Prostate gland (tissue), 2 donors: ENCODE measurements around the gene COA5. TPM values are rescaled to one million over a fixed set of nuclear protein-coding genes. Genes with fewer than 3 reads are reported as not detected.

ENCODE experiments used
- DNase-seq: peaks from one replicate; pipeline ENCODE4 v3.0.0-alpha.2; 2019; ENCODE audit warnings: low spot score
- H3K27ac ChIP-seq, 2 donors: fragments of 200-600 bp; sonication (generic); 2 replicates each; pipeline ENCODE4 v1.5.1; 2017 to 2019
- H3K27me3 ChIP-seq: fragments of 200-600 bp; sonication (generic); replicated peaks from 2 replicates; pipeline ENCODE4 v1.5.1; 2019; ENCODE audit not compliant: insufficient read depth
- H3K36me3 ChIP-seq, 2 donors: fragments of 200-600 bp; sonication (generic); 1 replicate in 1 of 2; 2 replicates in 1 of 2; pipeline versions ENCODE4 v1.5.1 to v1.8.1; 2017 to 2019
- H3K4me1 ChIP-seq: fragments of 200-600 bp; sonication (generic); replicated peaks from 2 replicates; pipeline ENCODE4 v1.5.1; 2019
- H3K4me3 ChIP-seq, 2 donors: fragments of 200-600 bp; sonication (generic); 2 replicates each; pipeline ENCODE4 v1.5.1; 2017 to 2019
- H3K9me3 ChIP-seq: fragments of 200-600 bp; sonication (generic); 2 replicates; pipeline ENCODE4 v1.5.1; 2017
- CTCF ChIP-seq, 4 experiments: fragments of 200-600 bp in 2 of 4; fragments of 450-650 bp in 2 of 4; sonication (generic) in 2 of 4; IDR thresholded peaks; 1 replicate in 3 of 4; 2 replicates in 1 of 4; pipeline ENCODE4 v1.5.1; 2016 to 2019; ENCODE audit warnings: antibody characterized with exemption in 4 of 4, mild to moderate bottlenecking in 2 of 4, moderate library complexity in 2 of 4
- POLR2A ChIP-seq: fragments of 450-650 bp; IDR thresholded peaks from one replicate; pipeline ENCODE4 v1.6.1; 2016; ENCODE audit warnings: antibody characterized with exemption, mild to moderate bottlenecking
- POLR2AphosphoS5 ChIP-seq: sonication (generic); formaldehyde crosslinking; IDR thresholded peaks from one replicate; pipeline ENCODE4 v1.6.1; 2017; ENCODE audit warnings: antibody characterized with exemption
- WGBS: methylation state at CpG from one replicate; pipeline ENCODE4 v1.1.5; 2018; 5-methylcytosine and 5-hydroxymethylcytosine counted together
- intact Hi-C: fragments of 100-400 bp; cut with DNase I; formaldehyde crosslinking; loops from one replicate; pipeline ENCODE4 v1.14.2; 2022
- total RNA-seq, 2 donors: library from RNA; depleted of rRNA; stranded (reverse); fragments of >200 nt; gene quantifications; one replicate each; pipeline ENCODE4 v1.1.0, GENCODE V29; 2016

The COA5 gene
- total RNA-seq, 2 donors from 2014 or later: 34.9 to 41.6 TPM

GRCh38 chr2:98550165-98550564 is 58.1 kb downstream of the COA5 start:
- WGBS: 96% methylated on average over 4 of the region's 4 CpGs
- H3K4me3 ChIP-seq: no peak overlapping the region
- no peak for DNase-seq

More at GRCh38 chr2:98550165-98550564, 58.1 kb downstream of the COA5 start:
- H3K9me3 ChIP-seq: no peaks in the 10 kb centered on the region
- TF ChIP-seq POLR2A (no peak), CTCF (IDR thresholded peaks at IDR 0.05) (no peak), POLR2AphosphoS5 (no peak)
- no peaks in the 10 kb centered on the region for H3K27me3 ChIP-seq
- H3K27ac ChIP-seq: no peak overlapping the region
- H3K36me3 ChIP-seq: peaks cover 0 to 4% of the 10 kb centered on the region in 2 donors
- H3K4me1 ChIP-seq: no peaks in the 10 kb centered on the region
- intact Hi-C loops: no loop called here

Other genes with a start within 250 kb of the COA5 start
- 10 to 100 TPM; 12.9 to 49.8 TPM for gene INPP4A, start 163.7 kb downstream of the COA5 start, total RNA-seq
- gene UNC50, start 77 bp upstream of the COA5 start, total RNA-seq: 10 to 100 TPM; 42.5 to 49.9 TPM
- gene MGAT4A, start 122.6 kb upstream of the COA5 start, total RNA-seq: 10 to 100 TPM; 14.0 to 20.4 TPM